ENCODE data around the gene LMAN2L. TPM values are rescaled to one million over a fixed set of nuclear protein-coding genes. Genes with fewer than 3 reads are reported as not detected.

The LMAN2L gene
- total and polyA plus RNA-seq, 12 donors: 12.3 to 36.8 (median 15.8) TPM

- Histone ChIP-seq H3K4me3 (no peak overlapping the region), H3K36me3 (replicated peaks in 1 of 2) (peaks cover 0 to 52% of the 10 kb centered on the region in 2 donors), H3K27me3 (no peaks in the 10 kb centered on the region), H3K4me1 (replicated peaks in 1 of 2) (peaks cover 0 to 5% of the 10 kb centered on the region in 2 donors), H3K27ac (no peak overlapping the region), H3K9me3 (replicated peaks in 1 of 3) (no peaks in the 10 kb centered on the region)
- TF ChIP-seq CTCF (IDR thresholded peaks at IDR 0.05) (no peak), POLR2A (IDR thresholded peaks at IDR 0.05) (no peak)
- 86 to 91% (median 88%) methylated on average over 4 of the region's 4 CpGs for WGBS, 4 donors
- DNase-seq: no peak
- intact Hi-C loops (cut with DNase I): no loop called here
These were observed 13.7 kb downstream of the LMAN2L start for GRCh38 chr2:96726131-96726530.

GRCh38 chr2:96716388-96716787 is 23.5 kb downstream of the LMAN2L start:
- Histone ChIP-seq H3K9me3 (replicated peaks in 1 of 3) (no peaks in the 10 kb centered on the region), H3K4me3 (no peak overlapping the region), H3K27ac (no peak overlapping the region), H3K4me1 (replicated peaks in 1 of 2) (peaks cover 0 to 2% of the 10 kb centered on the region in 2 donors), H3K27me3 (no peaks in the 10 kb centered on the region), H3K36me3 (replicated peaks in 1 of 2) (peaks cover 0 to 23% of the 10 kb centered on the region in 2 donors)
- intact Hi-C loops (cut with DNase I): no loop called here
- no peak for DNase-seq
- TF ChIP-seq POLR2A (IDR thresholded peaks at IDR 0.05): no peak
- no peak for TF ChIP-seq CTCF (IDR thresholded peaks at IDR 0.05)

GRCh38 chr2:96715658-96716057 is 24.2 kb downstream of the LMAN2L start:
- Histone ChIP-seq H3K36me3 (replicated peaks in 1 of 2) (peaks cover 0 to 30% of the 10 kb centered on the region in 2 donors), H3K27me3 (no peaks in the 10 kb centered on the region), H3K27ac (no peak overlapping the region), H3K4me3 (no peak overlapping the region), H3K9me3 (replicated peaks in 1 of 3) (no peaks in the 10 kb centered on the region), H3K4me1 (replicated peaks in 1 of 2) (no peaks in the 10 kb centered on the region)
- TF ChIP-seq CTCF (IDR thresholded peaks at IDR 0.05): no peak
- TF ChIP-seq POLR2A (IDR thresholded peaks at IDR 0.05): no peak
- 90 to 96% (median 93%) methylated on average over 5 of the region's 5 CpGs for WGBS, 4 donors
- intact Hi-C loops (cut with DNase I): no loop called here
- DNase-seq: no peak

GRCh38 chr2:96710985-96711384 is 28.9 kb downstream of the LMAN2L start:
- no peak overlapping the region for H3K4me3 ChIP-seq
- no peaks in the 10 kb centered on the region for H3K4me1 ChIP-seq (replicated peaks in 1 of 2)
- intact Hi-C loops (cut with DNase I): no loop called here
- no peaks in the 10 kb centered on the region for H3K9me3 ChIP-seq (replicated peaks in 1 of 3)
- H3K36me3 ChIP-seq (replicated peaks in 1 of 2): peaks cover 0 to 69% of the 10 kb centered on the region in 2 donors
- 88 to 92% (median 89%) methylated on average over 3 of the region's 3 CpGs for WGBS, 4 donors
- no peak overlapping the region for H3K27ac ChIP-seq
- DNase-seq: no peak
- TF ChIP-seq CTCF (IDR thresholded peaks at IDR 0.05) (no peak), POLR2A (IDR thresholded peaks at IDR 0.05) (no peak)
- no peaks in the 10 kb centered on the region for H3K27me3 ChIP-seq
